Fibroblast of lung (primary cell): ENCODE results near the gene TMEM221.

Source experiments
- CTCF ChIP-seq, 2 donors: IDR thresholded peaks in 1 of 2; conservative IDR thresholded peaks in 1 of 2; 1 replicate in 1 of 2; 2 replicates in 1 of 2; pipeline ENCODE4 v1.5.1; 2011 to 2012; ENCODE audit warnings: low read length in 2 of 2, control low read depth in 1 of 2, inconsistent platforms in 1 of 2, low read depth in 1 of 2, mild to moderate bottlenecking in 1 of 2
- EZH2 ChIP-seq: IDR thresholded peaks from 2 replicates; pipeline ENCODE4 v1.5.1; 2012; ENCODE audit warnings: low read length, control low read depth, mild to moderate bottlenecking; ENCODE audit errors: missing control alignments

GRCh38 chr19:17489392-17490030, 41.0 kb upstream of the TMEM221 start:
- TF ChIP-seq CTCF (conservative IDR thresholded peaks at IDR 0.05 in 1 of 2, IDR thresholded peaks at IDR 0.05 in 1 of 2; ENCODE audit: low read depth in 1 of 2, low read length in 2 of 2): no peak
- no peak for TF ChIP-seq EZH2
